Measurements from ENCODE around the gene EIF2B5. TPM values are rescaled to one million over a fixed set of nuclear protein-coding genes. Genes with fewer than 3 reads are reported as not detected.
A peak's percentile ranks its signal among the peaks of the same experiment; 100 is the strongest.

The EIF2B5 gene
- total and polyA plus RNA-seq, 2 donors (not counting 1 experiment from before 2014, with no cell fraction given) = 73.2 to 83.8 TPM

DNA sequence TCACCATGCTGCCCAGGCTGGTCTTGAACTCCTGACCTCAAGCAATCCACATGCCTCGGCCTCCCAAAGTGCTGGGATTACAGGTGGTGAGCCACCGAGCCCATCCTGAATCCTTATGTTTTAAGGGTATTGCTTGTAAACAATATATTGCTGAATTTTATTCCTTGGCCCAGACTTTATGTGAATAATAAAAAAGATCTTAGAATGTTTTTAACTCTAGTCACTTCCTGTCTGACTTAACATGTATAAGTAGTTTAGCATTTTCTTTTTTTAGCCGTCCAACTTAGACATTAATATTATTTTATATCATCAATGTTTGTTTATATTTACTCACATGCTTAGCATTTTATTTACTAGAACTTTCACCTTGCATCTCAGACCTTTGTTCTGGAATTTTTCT, 9.2 kb upstream of the EIF2B5 start:
- intact Hi-C loops (cut with micrococcal nuclease) = no loop called here
- H2AFZ ChIP-seq (ENCODE audit: insufficient read depth, low read depth, low read length, poor library complexity, severe bottlenecking) = no peak overlapping the region
- no peaks in the 10 kb centered on the region for H4K20me1 ChIP-seq (ENCODE audit: control insufficient read depth, insufficient read depth, low read length, poor library complexity, severe bottlenecking)
- Mint-ChIP-seq H3K27ac (no peak overlapping the region), H3K4me3 (no peak overlapping the region), H3K4me1 (no peaks in the 10 kb centered on the region), H3K9me3 (ENCODE audit: insufficient read depth) (no peaks in the 10 kb centered on the region), H3K27me3 (peaks cover 3% of the 10 kb centered on the region)
- H3K9me3 ChIP-seq (ENCODE audit: control extremely low read depth in 1 of 3, control insufficient read depth in 2 of 3, insufficient read depth in 1 of 3, low read length in 2 of 3) = no peaks in the 10 kb centered on the region
- DNase-seq (no peak), ATAC-seq (ENCODE audit: low read depth) (no peak)
- H3K9ac ChIP-seq (ENCODE audit: low read length) = no peak overlapping the region
- no peaks in the 10 kb centered on the region for H3K36me3 ChIP-seq (replicated peaks in 1 of 2; ENCODE audit: control extremely low read depth in 1 of 2, control insufficient read depth in 1 of 2, extremely low read depth in 1 of 2, insufficient read depth in 2 of 2, low read length in 1 of 2)
- no peak overlapping the region for H3K4me3 ChIP-seq (ENCODE audit: control extremely low read depth in 1 of 5, extremely low read depth in 1 of 5, insufficient read depth in 1 of 5, low read depth in 2 of 5, low read length in 4 of 5)
- no peaks in the 10 kb centered on the region for H3K79me2 ChIP-seq (ENCODE audit: control insufficient read depth, insufficient read depth, low read length)
- H3K4me2 ChIP-seq (replicated peaks; ENCODE audit: low read depth, low read length, poor library complexity, severe bottlenecking) = no peak overlapping the region
- POLR2A ChIA-PET = no interaction called here
- H3K27me3 ChIP-seq (replicated peaks in 1 of 4; ENCODE audit: control extremely low read depth in 1 of 4, control insufficient read depth in 3 of 4, insufficient read depth in 4 of 4, low read length in 3 of 4) = no peaks in the 10 kb centered on the region
- no CpG with 5 or more reads among the region's 3 CpGs for WGBS (ENCODE audit: insufficient coverage)
- TF ChIP-seq, protein P1, sequence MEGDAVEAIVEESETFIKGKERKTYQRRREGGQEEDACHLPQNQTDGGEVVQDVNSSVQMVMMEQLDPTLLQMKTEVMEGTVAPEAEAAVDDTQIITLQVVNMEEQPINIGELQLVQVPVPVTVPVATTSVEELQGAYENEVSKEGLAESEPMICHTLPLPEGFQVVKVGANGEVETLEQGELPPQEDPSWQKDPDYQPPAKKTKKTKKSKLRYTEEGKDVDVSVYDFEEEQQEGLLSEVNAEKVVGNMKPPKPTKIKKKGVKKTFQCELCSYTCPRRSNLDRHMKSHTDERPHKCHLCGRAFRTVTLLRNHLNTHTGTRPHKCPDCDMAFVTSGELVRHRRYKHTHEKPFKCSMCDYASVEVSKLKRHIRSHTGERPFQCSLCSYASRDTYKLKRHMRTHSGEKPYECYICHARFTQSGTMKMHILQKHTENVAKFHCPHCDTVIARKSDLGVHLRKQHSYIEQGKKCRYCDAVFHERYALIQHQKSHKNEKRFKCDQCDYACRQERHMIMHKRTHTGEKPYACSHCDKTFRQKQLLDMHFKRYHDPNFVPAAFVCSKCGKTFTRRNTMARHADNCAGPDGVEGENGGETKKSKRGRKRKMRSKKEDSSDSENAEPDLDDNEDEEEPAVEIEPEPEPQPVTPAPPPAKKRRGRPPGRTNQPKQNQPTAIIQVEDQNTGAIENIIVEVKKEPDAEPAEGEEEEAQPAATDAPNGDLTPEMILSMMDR (IDR thresholded peaks at IDR 0.05) = no peak
- TF ChIP-seq EZH2 (IDR thresholded peaks at IDR 0.05; ENCODE audit: borderline replicate concordance, insufficient read depth, low read depth, low read length, poor library complexity, severe bottlenecking) = no peak
- no peak overlapping the region for H3K27ac ChIP-seq (ENCODE audit: low read length in 2 of 2)
- CTCF ChIA-PET = interaction anchor here (1.3 kb wide), 1 partner anchor 111 kb away, joined by 3 read pairs; no protein-coding TSS in a partner anchor
- no peaks in the 10 kb centered on the region for H3K4me1 ChIP-seq (ENCODE audit: control insufficient read depth in 2 of 2, insufficient read depth in 2 of 2, low read length in 2 of 2)

DNA sequence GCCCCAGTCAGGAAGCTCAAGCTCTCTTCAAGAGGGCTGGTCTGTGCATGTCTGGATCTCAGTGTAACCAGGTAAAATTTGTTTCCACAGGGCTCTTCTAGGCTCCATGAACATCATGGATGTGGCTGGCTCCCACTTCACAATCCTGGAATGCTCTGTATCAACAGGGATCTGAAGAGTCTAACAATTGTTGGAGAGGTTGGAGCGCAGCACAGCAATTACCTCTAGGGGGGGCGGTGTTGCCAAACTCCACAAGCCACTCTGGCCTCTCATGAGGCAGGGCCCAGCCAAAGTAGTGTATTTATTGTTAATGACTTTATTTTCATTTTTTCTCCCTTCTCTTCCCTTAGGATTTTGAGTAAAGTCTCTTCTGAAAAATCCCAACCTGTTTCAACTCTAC, 6.1 kb upstream of the EIF2B5 start:
- peaks cover 6% of the 10 kb centered on the region for H3K79me2 ChIP-seq (ENCODE audit: control insufficient read depth, insufficient read depth, low read length)
- TF ChIP-seq, protein P1 (IDR thresholded peaks at IDR 0.05) = peak; percentile 12
- TF ChIP-seq EZH2 (IDR thresholded peaks at IDR 0.05; ENCODE audit: borderline replicate concordance, insufficient read depth, low read depth, low read length, poor library complexity, severe bottlenecking) = no peak
- Mint-ChIP-seq H3K27me3 (peaks cover 3% of the 10 kb centered on the region), H3K4me3 (no peak overlapping the region), H3K27ac (no peak overlapping the region), H3K9me3 (ENCODE audit: insufficient read depth) (no peaks in the 10 kb centered on the region), H3K4me1 (peaks cover 6% of the 10 kb centered on the region)
- peaks cover 5 to 6% of the 10 kb centered on the region in 2 donors for H3K4me1 ChIP-seq (ENCODE audit: control insufficient read depth in 2 of 2, insufficient read depth in 2 of 2, low read length in 2 of 2)
- no peaks in the 10 kb centered on the region for H3K36me3 ChIP-seq (replicated peaks in 1 of 2; ENCODE audit: control extremely low read depth in 1 of 2, control insufficient read depth in 1 of 2, extremely low read depth in 1 of 2, insufficient read depth in 2 of 2, low read length in 1 of 2)
- ATAC-seq (ENCODE audit: low read depth) (no peak), DNase-seq (no peak)
- ChIA-PET CTCF (no interaction called here), POLR2A (no interaction called here)
- no peaks in the 10 kb centered on the region for H3K27me3 ChIP-seq (replicated peaks in 1 of 4; ENCODE audit: control extremely low read depth in 1 of 4, control insufficient read depth in 3 of 4, insufficient read depth in 4 of 4, low read length in 3 of 4)
- no peak overlapping the region for H3K27ac ChIP-seq (ENCODE audit: low read length in 2 of 2)
- no CpG with 5 or more reads among the region's 2 CpGs for WGBS (ENCODE audit: insufficient coverage)
- intact Hi-C loops (cut with micrococcal nuclease) = no loop called here
- no peaks in the 10 kb centered on the region for H3K9me3 ChIP-seq (ENCODE audit: control extremely low read depth in 1 of 3, control insufficient read depth in 2 of 3, insufficient read depth in 1 of 3, low read length in 2 of 3)
- H3K4me3 ChIP-seq (ENCODE audit: control extremely low read depth in 1 of 5, extremely low read depth in 1 of 5, insufficient read depth in 1 of 5, low read depth in 2 of 5, low read length in 4 of 5) = no peak overlapping the region
- H4K20me1 ChIP-seq (ENCODE audit: control insufficient read depth, insufficient read depth, low read length, poor library complexity, severe bottlenecking) = no peaks in the 10 kb centered on the region
- no peak overlapping the region for H3K9ac ChIP-seq (ENCODE audit: low read length)
- H3K4me2 ChIP-seq (replicated peaks; ENCODE audit: low read depth, low read length, poor library complexity, severe bottlenecking) = no peak overlapping the region
- H2AFZ ChIP-seq (ENCODE audit: insufficient read depth, low read depth, low read length, poor library complexity, severe bottlenecking) = no peak overlapping the region

Data from B cell (primary cell).